GM19328 (cell line): Measurements from ENCODE around the gene GPR21.

ENCODE experiments used
- ATAC-seq: cut with Tn5 transposase; IDR thresholded peaks from one replicate; pipeline ENCODE4 v1.9.1; 2021; ENCODE audit warnings: mild to moderate bottlenecking, moderate library complexity; ENCODE audit not compliant: unreplicated experiment

The GPR21 gene, protein sequence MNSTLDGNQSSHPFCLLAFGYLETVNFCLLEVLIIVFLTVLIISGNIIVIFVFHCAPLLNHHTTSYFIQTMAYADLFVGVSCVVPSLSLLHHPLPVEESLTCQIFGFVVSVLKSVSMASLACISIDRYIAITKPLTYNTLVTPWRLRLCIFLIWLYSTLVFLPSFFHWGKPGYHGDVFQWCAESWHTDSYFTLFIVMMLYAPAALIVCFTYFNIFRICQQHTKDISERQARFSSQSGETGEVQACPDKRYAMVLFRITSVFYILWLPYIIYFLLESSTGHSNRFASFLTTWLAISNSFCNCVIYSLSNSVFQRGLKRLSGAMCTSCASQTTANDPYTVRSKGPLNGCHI

GRCh38 chr9:123033352-123033751 lies at the start of gene GPR21:
GPR21 (plus strand) TSS chr9:123033667; CDS start chr9:123034567, 900 bp downstream.
- no peak for ATAC-seq

- ATAC-seq: no peak
These were observed 47.5 kb upstream of the GPR21 start for GRCh38 chr9:122986010-122986409.

- ATAC-seq: no peak
These were observed 45.3 kb upstream of the GPR21 start for GRCh38 chr9:122988141-122988540.

DNA sequence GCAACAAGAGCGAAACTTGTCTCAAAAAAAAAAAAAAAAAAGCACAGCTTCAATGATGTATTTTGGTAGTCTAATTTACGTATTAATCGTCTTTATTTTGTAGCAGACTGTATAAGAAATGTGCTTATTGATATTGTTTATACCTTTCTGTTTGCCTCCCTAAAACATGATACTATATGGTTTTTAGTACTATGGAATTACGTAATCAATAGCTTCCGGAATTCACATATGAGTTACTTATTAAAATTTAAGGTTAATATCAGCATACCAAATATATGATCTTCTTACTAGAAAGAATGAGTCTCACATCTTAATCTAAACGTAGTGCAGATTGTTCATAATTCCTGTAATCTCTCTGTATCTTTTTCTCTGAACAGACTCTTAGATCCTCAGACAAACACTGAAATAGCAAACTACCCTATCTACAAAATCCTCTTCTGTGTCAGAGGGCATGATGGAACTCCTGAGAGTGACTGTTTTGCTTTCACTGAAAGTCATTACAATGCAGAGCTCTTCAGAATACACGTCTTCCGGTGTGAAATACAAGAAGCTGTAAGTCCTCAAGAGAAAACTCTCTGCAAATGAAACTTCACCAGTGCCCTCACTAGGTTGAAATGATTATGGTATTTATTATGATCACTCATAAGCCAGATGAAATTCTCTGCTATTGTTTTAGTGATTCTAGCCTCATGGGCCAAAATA lies 44.4 kb upstream of the GPR21 start:
- no peak for ATAC-seq

DNA sequence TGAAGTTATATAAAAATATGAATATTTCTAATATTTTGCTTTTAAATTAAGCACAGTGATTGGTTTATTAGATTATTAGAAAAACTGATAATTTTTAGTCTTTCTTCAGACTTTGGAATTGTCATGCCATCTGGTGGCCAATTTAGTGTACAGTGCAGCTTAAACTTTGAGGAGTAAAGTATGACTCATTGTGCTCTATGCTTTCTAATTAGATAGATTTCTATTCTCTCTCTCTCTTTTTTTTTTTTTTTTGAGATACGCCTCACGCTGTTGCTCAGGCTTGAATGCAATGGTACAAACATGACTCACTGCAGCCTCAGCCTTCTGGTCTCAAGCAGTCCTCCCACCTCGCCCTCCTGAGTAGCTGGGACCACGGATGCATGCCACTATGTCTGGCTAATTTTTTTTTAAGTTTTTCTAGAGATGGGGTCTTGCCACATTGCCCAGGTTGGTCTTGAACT lies 42.1 kb upstream of the GPR21 start:
- no peak for ATAC-seq

DNA sequence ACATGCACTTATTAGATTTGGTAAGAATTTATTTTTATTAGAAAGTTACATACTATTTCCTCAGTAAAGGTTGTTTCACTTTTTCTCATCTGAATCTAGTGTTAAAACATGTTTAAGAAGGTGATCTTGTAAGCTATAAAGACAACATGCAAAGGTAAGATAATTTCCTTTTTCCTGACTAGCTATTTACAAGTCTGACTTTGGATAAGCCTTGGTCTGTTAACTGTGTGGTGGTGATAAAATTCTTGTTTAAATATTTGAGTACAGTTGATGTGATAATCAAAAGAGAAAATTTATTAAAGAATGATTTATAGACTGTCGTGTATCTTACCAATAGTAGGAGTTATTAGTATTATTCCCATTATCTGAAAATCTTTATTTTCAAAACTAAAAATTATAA lies 36.9 kb upstream of the GPR21 start:
- no peak for ATAC-seq

DNA sequence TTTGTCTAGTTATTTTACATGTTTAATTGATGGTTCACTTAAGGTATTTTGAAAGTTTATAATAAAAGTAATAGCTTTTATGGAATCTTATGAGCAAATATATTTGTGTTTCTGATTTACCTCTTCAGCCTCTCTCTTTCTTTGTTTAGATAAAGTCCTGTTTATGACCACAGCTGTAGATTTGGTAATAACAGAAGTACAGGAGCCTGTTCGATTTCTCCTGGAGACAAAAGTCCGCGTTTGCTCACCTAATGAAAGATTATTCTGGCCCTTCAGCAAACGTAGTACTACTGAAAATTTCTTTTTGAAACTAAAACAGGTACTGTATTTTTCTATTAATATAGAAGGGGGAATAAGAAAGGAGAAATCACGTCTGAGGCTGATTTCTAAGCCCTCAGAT lies 35.0 kb upstream of the GPR21 start:
- ATAC-seq: no peak

- no peak for ATAC-seq
These were observed 32.9 kb upstream of the GPR21 start for GRCh38 chr9:123000371-123001068.

- no peak for ATAC-seq
These were observed 30.7 kb upstream of the GPR21 start for GRCh38 chr9:123002754-123003153.

DNA sequence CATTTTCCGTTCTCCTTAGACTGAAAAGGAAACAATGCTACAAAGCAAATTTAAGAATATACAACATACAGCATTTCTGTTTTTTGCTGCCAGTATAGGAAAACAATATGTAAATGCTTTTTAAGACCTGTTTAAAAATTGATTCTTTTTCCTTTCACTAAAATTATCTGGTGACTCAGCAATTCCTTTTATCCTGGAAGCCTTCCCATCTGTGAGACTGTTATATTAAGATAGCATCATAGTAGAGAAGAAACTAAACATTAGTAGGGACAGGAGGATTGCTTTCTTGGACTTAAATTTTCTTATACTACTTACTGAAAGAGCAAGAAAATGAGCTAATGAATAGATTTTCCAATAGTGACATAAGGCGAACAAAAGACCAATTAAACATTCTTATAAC lies 30.0 kb upstream of the GPR21 start:
- ATAC-seq: no peak

- ATAC-seq: no peak
These were observed 27.5 kb upstream of the GPR21 start for GRCh38 chr9:123005964-123006363.

GRCh38 chr9:123007269-123007668 lies 26.2 kb upstream of the GPR21 start:
- no peak for ATAC-seq

- no peak for ATAC-seq
These were observed 24.6 kb upstream of the GPR21 start for GRCh38 chr9:123008909-123009308.

- no peak for ATAC-seq
These were observed 22.1 kb upstream of the GPR21 start for GRCh38 chr9:123011380-123011779.

DNA sequence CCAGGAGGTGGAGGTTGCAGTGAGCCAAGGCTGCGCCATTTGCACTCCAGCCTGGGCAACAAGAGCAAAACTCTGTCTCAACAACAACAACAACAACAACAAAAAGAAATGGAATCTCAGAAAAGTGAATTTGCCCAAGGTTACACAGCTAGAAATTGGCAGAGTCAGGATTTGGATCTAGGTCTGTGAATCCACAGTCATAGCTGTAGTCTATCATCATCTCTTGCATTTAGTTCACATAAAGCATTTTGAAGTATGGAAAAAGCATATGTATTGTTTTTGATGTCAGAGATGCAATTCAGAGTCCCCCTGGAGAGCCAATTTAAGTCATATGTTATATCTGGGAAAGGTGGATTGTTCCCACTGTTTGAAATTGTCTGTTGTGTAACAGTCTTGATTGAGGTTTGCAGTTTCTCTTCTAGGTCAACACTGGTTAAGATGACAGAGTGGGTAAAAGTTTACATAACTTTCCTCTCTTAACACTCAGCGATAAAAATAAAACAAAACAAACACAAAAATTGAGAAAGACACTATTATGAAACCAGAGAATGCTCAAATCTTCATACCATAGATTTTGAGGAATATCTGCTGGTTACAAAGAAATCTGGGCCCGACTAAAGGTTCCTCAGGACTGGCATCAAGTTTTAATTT lies 21.5 kb upstream of the GPR21 start:
- no peak for ATAC-seq

DNA sequence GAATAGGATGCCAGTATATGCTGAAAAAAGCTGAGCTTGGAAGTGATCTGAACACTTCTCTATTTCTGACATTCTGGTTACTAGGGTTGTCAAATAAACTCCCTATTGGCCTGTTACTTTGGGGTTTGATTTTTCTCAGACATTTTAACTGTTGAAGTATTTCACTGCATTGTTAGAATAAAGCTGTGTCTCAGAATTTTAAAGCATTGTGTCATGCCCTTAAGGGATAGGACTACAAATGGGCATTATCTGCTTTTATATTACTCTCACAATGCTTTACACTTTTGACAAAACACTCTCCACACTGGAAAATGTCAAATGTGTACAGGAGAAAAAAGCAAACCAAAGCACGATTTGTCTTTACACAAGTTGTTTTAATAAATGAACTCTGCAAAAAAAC lies 16.8 kb upstream of the GPR21 start:
- no peak for ATAC-seq

DNA sequence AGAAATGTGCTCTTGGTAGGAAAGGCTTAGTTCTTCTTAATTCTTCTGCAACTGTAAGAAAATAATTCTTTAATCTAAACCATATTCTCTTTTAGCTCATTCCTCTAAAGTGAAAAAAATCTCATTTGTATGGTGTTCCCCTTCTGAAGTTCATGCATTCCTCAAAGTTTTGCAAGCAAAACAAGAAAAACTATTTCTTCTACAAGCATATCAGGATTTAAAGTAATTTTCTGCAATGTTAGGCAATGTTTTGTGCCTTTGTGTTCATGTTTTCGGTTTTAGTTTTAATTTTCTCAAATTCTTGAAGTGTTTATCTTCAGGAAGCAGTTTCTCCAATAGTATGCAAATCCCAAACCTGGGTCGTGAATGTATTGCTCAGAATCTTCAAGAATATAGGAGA lies 12.7 kb upstream of the GPR21 start:
- ATAC-seq: no peak

GRCh38 chr9:123026425-123026824 lies 7.0 kb upstream of the GPR21 start:
- no peak for ATAC-seq

GRCh38 chr9:123027517-123027916 lies 6.0 kb upstream of the GPR21 start:
- no peak for ATAC-seq

DNA sequence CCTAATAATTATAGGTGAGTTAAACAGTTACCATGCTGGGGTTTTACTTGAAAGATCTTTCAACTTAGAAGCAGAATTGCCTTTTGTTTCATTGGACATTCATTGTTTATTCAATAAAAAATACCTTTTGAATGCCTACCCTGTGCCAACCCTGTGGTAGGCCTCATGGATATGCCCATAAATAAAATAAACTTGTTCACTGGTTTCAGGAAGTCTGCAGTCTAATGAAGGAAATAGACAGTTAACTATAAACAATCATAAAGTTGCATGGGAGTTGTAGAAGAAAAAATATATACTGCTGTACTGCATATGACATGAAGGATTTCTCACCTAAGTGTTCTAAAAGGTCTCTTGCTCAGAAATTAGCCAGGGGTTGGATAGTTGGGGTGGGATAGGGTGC lies 5.3 kb upstream of the GPR21 start:
- ATAC-seq: no peak

GRCh38 chr9:123028973-123029372 lies 4.5 kb upstream of the GPR21 start:
- ATAC-seq: no peak
